Hepatocyte (in vitro differentiated cells): ENCODE results near the gene LACC1. TPM values are rescaled to one million over a fixed set of nuclear protein-coding genes. Genes with fewer than 3 reads are reported as not detected.

ENCODE experiments used
- DNase-seq: peaks from one replicate; pipeline ENCODE4 v3.0.0-alpha.2; 2016; ENCODE audit warnings: low spot score
- H2AFZ ChIP-seq: fragments of 200-600 bp; sonication (generic); 2 replicates; pipeline ENCODE4 v1.6.0; 2016; ENCODE audit warnings: antibody characterized with exemption, mild to moderate bottlenecking
- H3K27ac ChIP-seq: fragments of 200-600 bp; sonication (generic); 2 replicates; pipeline ENCODE4 v1.5.1; 2016; ENCODE audit warnings: mild to moderate bottlenecking
- H3K27me3 ChIP-seq: fragments of 200-600 bp; sonication (generic); 2 replicates; pipeline ENCODE4 v1.6.1; 2016
- H3K36me3 ChIP-seq: fragments of 200-600 bp; sonication (generic); replicated peaks from 2 replicates; pipeline ENCODE4 v1.5.1; 2016; ENCODE audit warnings: low read depth; ENCODE audit not compliant: insufficient read depth
- H3K4me1 ChIP-seq: fragments of 200-600 bp; sonication (generic); 2 replicates; pipeline ENCODE4 v1.5.1; 2016; ENCODE audit warnings: mild to moderate bottlenecking, moderate library complexity; ENCODE audit not compliant: insufficient read depth
- H3K4me2 ChIP-seq: fragments of 200-600 bp; sonication (generic); 2 replicates; pipeline ENCODE4 v1.6.0; 2016
- H3K4me3 ChIP-seq: fragments of 200-600 bp; sonication (generic); 2 replicates; pipeline ENCODE4 v1.5.1; 2016; ENCODE audit warnings: mild to moderate bottlenecking
- H3K79me2 ChIP-seq: fragments of 200-600 bp; sonication (generic); 2 replicates; pipeline ENCODE4 v1.6.0; 2017; ENCODE audit warnings: mild to moderate bottlenecking
- H3K9me2 ChIP-seq: fragments of 200-600 bp; sonication (generic); replicated peaks from 2 replicates; pipeline ENCODE4 v1.6.0; 2017; ENCODE audit warnings: mild to moderate bottlenecking; ENCODE audit not compliant: insufficient read depth
- H3K9me3 ChIP-seq: fragments of 200-600 bp; sonication (generic); 2 replicates; pipeline ENCODE4 v1.5.1; 2016; ENCODE audit warnings: low read depth, mild to moderate bottlenecking
- H4K20me1 ChIP-seq: fragments of 200-600 bp; sonication (generic); 2 replicates; pipeline ENCODE4 v1.6.0; 2016; ENCODE audit warnings: mild to moderate bottlenecking; ENCODE audit not compliant: insufficient read depth, poor library complexity, severe bottlenecking
- EZH2 ChIP-seq: fragments of 200-600 bp; sonication (generic); IDR thresholded peaks from 2 replicates; pipeline ENCODE4 v1.6.1; 2016; ENCODE audit warnings: antibody characterized with exemption, mild to moderate bottlenecking, borderline replicate concordance
- EZH2phosphoT487 ChIP-seq: fragments of 200-600 bp; sonication (generic); IDR thresholded peaks from one replicate; pipeline ENCODE4 v1.6.1; 2018; ENCODE audit warnings: antibody characterized with exemption, mild to moderate bottlenecking, low read depth, moderate library complexity; ENCODE audit not compliant: unreplicated experiment, severe bottlenecking
- WGBS: methylation state at CpG from one replicate; pipeline ENCODE4 v1.1.6; 2016; ENCODE audit warnings: low lambda C conversion rate; ENCODE audit errors: missing lambda C conversion rate; 5-methylcytosine and 5-hydroxymethylcytosine counted together
- polyA plus RNA-seq: library from polyadenylated mRNA; unstranded; fragments of >200 nt; fragmentation: Nextera tagmentation; extraction: Ambion mirVana; gene quantifications from 2 replicates; pipeline ENCODE4 v1.2.1, GENCODE V29; 2016
- total RNA-seq: library from RNA; depleted of rRNA; stranded (reverse); fragments of >200 nt; gene quantifications from 2 replicates; pipeline ENCODE4 v1.2.3, GENCODE V29; 2014
- TF ChIP-seq, protein P1 (sequence below): fragments of 200-600 bp; sonication (generic); IDR thresholded peaks from 2 replicates; pipeline ENCODE4 v1.5.1; 2016; ENCODE audit warnings: antibody characterized with exemption, mild to moderate bottlenecking; ENCODE audit not compliant: poor library complexity

The LACC1 gene
- total and polyA plus RNA-seq, 2 experiments from 2014 or later, result 3.6 to 11.1 TPM

GRCh38 chr13:43920965-43921674 is 41.4 kb downstream of the LACC1 start:
- H3K4me2 ChIP-seq, result no peak overlapping the region
- no peak for DNase-seq
- no peaks in the 10 kb centered on the region for H3K27me3 ChIP-seq
- H3K79me2 ChIP-seq, result no peaks in the 10 kb centered on the region
- TF ChIP-seq, protein P1, sequence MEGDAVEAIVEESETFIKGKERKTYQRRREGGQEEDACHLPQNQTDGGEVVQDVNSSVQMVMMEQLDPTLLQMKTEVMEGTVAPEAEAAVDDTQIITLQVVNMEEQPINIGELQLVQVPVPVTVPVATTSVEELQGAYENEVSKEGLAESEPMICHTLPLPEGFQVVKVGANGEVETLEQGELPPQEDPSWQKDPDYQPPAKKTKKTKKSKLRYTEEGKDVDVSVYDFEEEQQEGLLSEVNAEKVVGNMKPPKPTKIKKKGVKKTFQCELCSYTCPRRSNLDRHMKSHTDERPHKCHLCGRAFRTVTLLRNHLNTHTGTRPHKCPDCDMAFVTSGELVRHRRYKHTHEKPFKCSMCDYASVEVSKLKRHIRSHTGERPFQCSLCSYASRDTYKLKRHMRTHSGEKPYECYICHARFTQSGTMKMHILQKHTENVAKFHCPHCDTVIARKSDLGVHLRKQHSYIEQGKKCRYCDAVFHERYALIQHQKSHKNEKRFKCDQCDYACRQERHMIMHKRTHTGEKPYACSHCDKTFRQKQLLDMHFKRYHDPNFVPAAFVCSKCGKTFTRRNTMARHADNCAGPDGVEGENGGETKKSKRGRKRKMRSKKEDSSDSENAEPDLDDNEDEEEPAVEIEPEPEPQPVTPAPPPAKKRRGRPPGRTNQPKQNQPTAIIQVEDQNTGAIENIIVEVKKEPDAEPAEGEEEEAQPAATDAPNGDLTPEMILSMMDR, result no peak
- TF ChIP-seq EZH2phosphoT487 (no peak), EZH2 (no peak)
- H3K9me2 ChIP-seq, result no peaks in the 10 kb centered on the region
- H3K27ac ChIP-seq, result no peak overlapping the region
- no peaks in the 10 kb centered on the region for H3K9me3 ChIP-seq
- no peak overlapping the region for H2AFZ ChIP-seq
- WGBS, result 100% methylated on average over 1 of the region's 1 CpG
- H3K4me1 ChIP-seq, result no peaks in the 10 kb centered on the region
- no peaks in the 10 kb centered on the region for H3K36me3 ChIP-seq
- H3K4me3 ChIP-seq, result no peak overlapping the region
- no peaks in the 10 kb centered on the region for H4K20me1 ChIP-seq

GRCh38 chr13:43924549-43925245 is 45.0 kb downstream of the LACC1 start:
- TF ChIP-seq EZH2, result no peak
- TF ChIP-seq EZH2phosphoT487, result no peak
- TF ChIP-seq, protein P1, result no peak
- Histone ChIP-seq H3K4me2 (no peak overlapping the region), H3K36me3 (no peaks in the 10 kb centered on the region), H3K27ac (no peak overlapping the region), H3K27me3 (no peaks in the 10 kb centered on the region), H3K4me1 (no peaks in the 10 kb centered on the region), H3K79me2 (no peaks in the 10 kb centered on the region), H2AFZ (no peak overlapping the region), H4K20me1 (no peaks in the 10 kb centered on the region), H3K4me3 (no peak overlapping the region), H3K9me3 (no peaks in the 10 kb centered on the region), H3K9me2 (no peaks in the 10 kb centered on the region)
- no peak for DNase-seq
- WGBS, result 94% methylated on average over 5 of the region's 5 CpGs

DNA sequence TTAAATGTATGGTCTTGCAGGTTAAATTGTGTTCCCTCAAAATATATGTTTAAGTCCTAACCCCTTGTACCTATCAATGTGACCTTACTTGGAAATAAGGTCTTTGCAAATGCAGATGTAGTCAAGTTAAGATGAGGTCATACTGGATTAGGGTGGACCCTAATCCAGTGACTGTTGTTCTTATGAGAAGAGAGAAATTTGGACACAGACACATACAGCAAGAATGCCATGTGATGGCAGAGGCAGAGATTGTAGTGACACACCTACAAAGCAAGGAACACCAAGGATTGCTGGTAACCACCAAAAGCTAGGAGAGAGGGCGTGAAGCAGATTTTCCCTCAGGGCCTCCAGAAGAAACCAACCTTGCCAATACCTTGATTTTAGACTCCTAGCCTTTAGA is 50.2 kb downstream of the LACC1 start:
- H3K4me3 ChIP-seq, result no peak overlapping the region
- no peaks in the 10 kb centered on the region for H3K79me2 ChIP-seq
- no peaks in the 10 kb centered on the region for H3K27me3 ChIP-seq
- DNase-seq, result no peak
- no peak overlapping the region for H3K27ac ChIP-seq
- no peaks in the 10 kb centered on the region for H3K36me3 ChIP-seq
- TF ChIP-seq EZH2, result no peak
- TF ChIP-seq, protein P1, result no peak
- no peak for TF ChIP-seq EZH2phosphoT487
- H4K20me1 ChIP-seq, result no peaks in the 10 kb centered on the region
- no peak overlapping the region for H2AFZ ChIP-seq
- peaks cover 5% of the 10 kb centered on the region for H3K9me3 ChIP-seq
- no peaks in the 10 kb centered on the region for H3K9me2 ChIP-seq
- H3K4me1 ChIP-seq, result no peaks in the 10 kb centered on the region
- H3K4me2 ChIP-seq, result no peak overlapping the region
- WGBS, result 97% methylated on average over 1 of the region's 1 CpG
